CD4-positive, CD25-positive, alpha-beta regulatory T cell (primary cell): ENCODE data around the gene LRMDA. TPM values are rescaled to one million over a fixed set of nuclear protein-coding genes. Genes with fewer than 3 reads are reported as not detected.

Experiments used
- ATAC-seq, 2 donors: fragments of 150-1000 bp; cut with Tn5 transposase; one replicate each; pipeline ENCODE4 v1.10.0; 2021; ENCODE audit warnings: low read depth in 2 of 2, moderate number of reproducible peaks in 2 of 2, moderate library complexity in 1 of 2
- DNase-seq, 3 donors: peaks; one replicate each; pipeline versions ENCODE4 v3.0.0 to v3.0.0-alpha.2; 2012 to 2022; ENCODE audit warnings: mixed read lengths in 1 of 3
- H3K27ac ChIP-seq: one replicate; pipeline ENCODE4 v1.7.0; 2013; ENCODE audit warnings: mild to moderate bottlenecking, low read length; ENCODE audit not compliant: insufficient read depth, poor library complexity, severe bottlenecking
- H3K27me3 ChIP-seq: one replicate; pipeline ENCODE4 v1.7.0; 2013; ENCODE audit warnings: low read length; ENCODE audit not compliant: control insufficient read depth, insufficient read depth
- H3K36me3 ChIP-seq: one replicate; pipeline ENCODE4 v1.7.0; 2013; ENCODE audit warnings: mild to moderate bottlenecking, low read length, moderate library complexity; ENCODE audit not compliant: control insufficient read depth, insufficient read depth
- H3K4me1 ChIP-seq: 2 replicates; pipeline ENCODE4 v1.7.0; 2013; ENCODE audit warnings: mild to moderate bottlenecking, low read length; ENCODE audit not compliant: insufficient read depth, control insufficient read depth, poor library complexity, severe bottlenecking
- H3K4me3 ChIP-seq: one replicate; pipeline ENCODE4 v1.7.0; 2013; ENCODE audit warnings: low read depth, mild to moderate bottlenecking, low read length, moderate library complexity
- H3K9me3 ChIP-seq, 2 experiments: 1 replicate in 1 of 2; 2 replicates in 1 of 2; pipeline ENCODE4 v1.7.0; 2013; ENCODE audit warnings: low read length in 2 of 2, mild to moderate bottlenecking in 1 of 2, moderate library complexity in 1 of 2; ENCODE audit not compliant: control insufficient read depth in 2 of 2
- H3K27ac Mint-ChIP-seq, 3 donors: one replicate each; pipeline ENCODE4 v1.8.0; 2020 to 2022; ENCODE audit warnings: mild to moderate bottlenecking in 3 of 3, mixed read lengths in 3 of 3, moderate library complexity in 2 of 3
- H3K27me3 Mint-ChIP-seq: one replicate; pipeline ENCODE4 v1.8.0; 2022; ENCODE audit warnings: mild to moderate bottlenecking, mixed read lengths
- H3K36me3 Mint-ChIP-seq: one replicate; pipeline ENCODE4 v1.8.0; 2020; ENCODE audit warnings: mixed read lengths
- H3K4me1 Mint-ChIP-seq, 4 donors: one replicate each; pipeline ENCODE4 v1.8.0; 2020 to 2022; ENCODE audit warnings: mixed read lengths in 4 of 4, mild to moderate bottlenecking in 1 of 4
- H3K4me3 Mint-ChIP-seq, 4 donors: one replicate each; pipeline ENCODE4 v1.8.0; 2020 to 2022; ENCODE audit warnings: mild to moderate bottlenecking in 4 of 4, mixed read lengths in 4 of 4, moderate library complexity in 3 of 4
- H3K9me3 Mint-ChIP-seq, 7 donors: one replicate each; pipeline ENCODE4 v1.8.0; 2020 to 2022; ENCODE audit warnings: mixed read lengths in 7 of 7, mild to moderate bottlenecking in 3 of 7, moderate library complexity in 2 of 7
- polyA plus RNA-seq, 4 donors: library from polyadenylated mRNA; unstranded; fragments of 300-500 nt; fragmentation: Illumina TruSeq; gene quantifications; one replicate each; pipeline ENCODE4 v1.2.3, GENCODE V29; 2021
- total RNA-seq: library from RNA; stranded (reverse); gene quantifications from one replicate; pipeline ENCODE4 v1.2.3, GENCODE V29; 2022

Gene LRMDA
- total and polyA plus RNA-seq, 5 donors from 2014 or later = 0.10 TPM; not detected in 4

- Mint-ChIP-seq H3K27ac (no peak overlapping the region), H3K27me3 (peaks cover 11% of the 10 kb centered on the region), H3K9me3 (peaks cover 0 to 2% (median 0%) of the 10 kb centered on the region in 7 donors), H3K36me3 (no peaks in the 10 kb centered on the region), H3K4me3 (no peak overlapping the region), H3K4me1 (no peaks in the 10 kb centered on the region)
- Histone ChIP-seq H3K4me1 (no peaks in the 10 kb centered on the region), H3K9me3 (no peaks in the 10 kb centered on the region), H3K27ac (no peak overlapping the region), H3K36me3 (no peaks in the 10 kb centered on the region), H3K4me3 (no peak overlapping the region), H3K27me3 (no peaks in the 10 kb centered on the region)
- DNase-seq = no peak
- no peak for ATAC-seq
Observed at GRCh38 chr10:75460059-75460458, 28.6 kb downstream of the LRMDA start.

- no peak overlapping the region for H3K4me3 Mint-ChIP-seq
- ATAC-seq (no peak), DNase-seq (no peak)
- peaks cover 7% of the 10 kb centered on the region for H3K27me3 Mint-ChIP-seq
- Histone ChIP-seq H3K36me3 (no peaks in the 10 kb centered on the region), H3K4me3 (no peak overlapping the region), H3K9me3 (no peaks in the 10 kb centered on the region), H3K4me1 (no peaks in the 10 kb centered on the region), H3K27me3 (no peaks in the 10 kb centered on the region), H3K27ac (no peak overlapping the region)
- no peak overlapping the region for H3K27ac Mint-ChIP-seq
- H3K9me3 Mint-ChIP-seq = peaks cover 0 to 3% (median 0%) of the 10 kb centered on the region in 7 donors
- H3K36me3 Mint-ChIP-seq = no peaks in the 10 kb centered on the region
- H3K4me1 Mint-ChIP-seq = no peaks in the 10 kb centered on the region
Observed at GRCh38 chr10:75461672-75462649, 30.5 kb downstream of the LRMDA start.

DNA sequence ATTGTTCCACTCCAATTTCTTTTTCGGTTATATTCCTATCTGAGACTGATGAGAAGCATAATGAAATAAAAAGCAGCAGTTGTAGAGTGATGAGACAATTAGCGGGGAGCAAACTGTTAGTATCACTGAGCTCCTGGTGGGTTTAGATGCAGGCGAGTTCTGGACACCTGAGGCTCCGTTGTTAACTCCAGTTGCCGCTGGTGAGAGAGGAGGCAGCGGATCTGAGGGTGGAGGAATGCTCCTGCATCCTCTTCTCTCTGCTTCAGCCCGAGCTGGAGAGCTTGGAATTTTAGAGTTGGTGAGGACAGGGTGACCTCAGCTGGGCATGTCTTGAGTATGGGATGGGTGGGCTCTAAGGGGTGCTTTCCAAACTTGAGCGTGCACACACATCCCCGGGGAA lies 31.4 kb downstream of the LRMDA start:
- DNase-seq (no peak), ATAC-seq (no peak)
- H3K36me3 Mint-ChIP-seq = no peaks in the 10 kb centered on the region
- no peaks in the 10 kb centered on the region for H3K27me3 ChIP-seq
- H3K4me3 Mint-ChIP-seq = no peak overlapping the region
- no peak overlapping the region for H3K27ac Mint-ChIP-seq
- H3K27ac ChIP-seq = no peak overlapping the region
- peaks cover 6% of the 10 kb centered on the region for H3K27me3 Mint-ChIP-seq
- no peaks in the 10 kb centered on the region for H3K4me1 ChIP-seq
- H3K4me3 ChIP-seq = no peak overlapping the region
- H3K9me3 Mint-ChIP-seq = peaks cover 0 to 5% (median 0%) of the 10 kb centered on the region in 7 donors
- H3K9me3 ChIP-seq = no peaks in the 10 kb centered on the region
- no peaks in the 10 kb centered on the region for H3K4me1 Mint-ChIP-seq
- H3K36me3 ChIP-seq = no peaks in the 10 kb centered on the region

- Mint-ChIP-seq H3K4me1 (no peaks in the 10 kb centered on the region), H3K9me3 (peaks cover 0 to 5% (median 0%) of the 10 kb centered on the region in 7 donors), H3K4me3 (no peak overlapping the region), H3K27ac (no peak overlapping the region), H3K36me3 (no peaks in the 10 kb centered on the region), H3K27me3 (no peaks in the 10 kb centered on the region)
- Histone ChIP-seq H3K36me3 (no peaks in the 10 kb centered on the region), H3K9me3 (no peaks in the 10 kb centered on the region), H3K27ac (no peak overlapping the region), H3K27me3 (no peaks in the 10 kb centered on the region), H3K4me1 (no peaks in the 10 kb centered on the region), H3K4me3 (no peak overlapping the region)
- DNase-seq (no peak), ATAC-seq (no peak)
Observed at GRCh38 chr10:75464478-75465449, 33.3 kb downstream of the LRMDA start.

- H3K4me1 Mint-ChIP-seq = no peaks in the 10 kb centered on the region
- Histone ChIP-seq H3K27me3 (no peaks in the 10 kb centered on the region), H3K4me3 (no peak overlapping the region), H3K9me3 (no peaks in the 10 kb centered on the region), H3K4me1 (no peaks in the 10 kb centered on the region), H3K27ac (no peak overlapping the region), H3K36me3 (no peaks in the 10 kb centered on the region)
- H3K36me3 Mint-ChIP-seq = no peaks in the 10 kb centered on the region
- ATAC-seq (no peak), DNase-seq (no peak)
- no peaks in the 10 kb centered on the region for H3K27me3 Mint-ChIP-seq
- no peak overlapping the region for H3K4me3 Mint-ChIP-seq
- peaks cover 0 to 5% (median 0%) of the 10 kb centered on the region in 7 donors for H3K9me3 Mint-ChIP-seq
- H3K27ac Mint-ChIP-seq = no peak overlapping the region
Observed at GRCh38 chr10:75465450-75465827, 34.0 kb downstream of the LRMDA start.

GRCh38 chr10:75466001-75466400 lies 34.6 kb downstream of the LRMDA start:
- H3K27me3 ChIP-seq = no peaks in the 10 kb centered on the region
- no peaks in the 10 kb centered on the region for H3K9me3 ChIP-seq
- DNase-seq = no peak
- Mint-ChIP-seq H3K27ac (no peak overlapping the region), H3K27me3 (no peaks in the 10 kb centered on the region), H3K4me3 (no peak overlapping the region), H3K36me3 (no peaks in the 10 kb centered on the region), H3K4me1 (no peaks in the 10 kb centered on the region), H3K9me3 (peaks cover 0 to 5% (median 0%) of the 10 kb centered on the region in 7 donors)
- H3K4me1 ChIP-seq = no peaks in the 10 kb centered on the region
- H3K36me3 ChIP-seq = no peaks in the 10 kb centered on the region
- no peak for ATAC-seq
- H3K4me3 ChIP-seq = no peak overlapping the region
- no peak overlapping the region for H3K27ac ChIP-seq

DNA sequence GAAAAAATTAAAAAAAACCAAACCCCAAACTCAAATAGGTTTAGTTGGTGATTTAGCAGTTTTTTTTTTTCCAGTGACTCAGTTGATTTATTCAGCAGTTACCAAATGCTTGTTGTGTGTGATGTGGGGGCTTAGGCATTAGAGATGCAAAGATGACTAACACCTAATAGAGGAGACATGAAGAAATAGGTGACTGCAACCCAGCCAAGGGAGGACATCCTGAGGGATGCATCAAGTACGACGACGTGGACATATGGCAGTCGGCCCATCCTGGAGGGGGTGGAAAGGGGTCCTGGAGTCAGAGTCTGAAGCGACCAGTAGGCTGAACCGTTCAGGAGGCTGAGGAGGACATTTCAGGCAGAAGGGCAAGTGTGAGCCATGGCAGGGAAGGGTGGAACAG lies 35.5 kb downstream of the LRMDA start:
- Mint-ChIP-seq H3K9me3 (peaks cover 0 to 5% (median 0%) of the 10 kb centered on the region in 7 donors), H3K4me1 (no peaks in the 10 kb centered on the region), H3K36me3 (no peaks in the 10 kb centered on the region), H3K27me3 (no peaks in the 10 kb centered on the region), H3K4me3 (no peak overlapping the region), H3K27ac (no peak overlapping the region)
- no peak for ATAC-seq
- Histone ChIP-seq H3K27me3 (no peaks in the 10 kb centered on the region), H3K36me3 (no peaks in the 10 kb centered on the region), H3K4me3 (no peak overlapping the region), H3K4me1 (no peaks in the 10 kb centered on the region), H3K9me3 (no peaks in the 10 kb centered on the region), H3K27ac (no peak overlapping the region)
- no peak for DNase-seq
